Measurements from ENCODE around the gene MACROH2A1.

The MACROH2A1 gene

DNA sequence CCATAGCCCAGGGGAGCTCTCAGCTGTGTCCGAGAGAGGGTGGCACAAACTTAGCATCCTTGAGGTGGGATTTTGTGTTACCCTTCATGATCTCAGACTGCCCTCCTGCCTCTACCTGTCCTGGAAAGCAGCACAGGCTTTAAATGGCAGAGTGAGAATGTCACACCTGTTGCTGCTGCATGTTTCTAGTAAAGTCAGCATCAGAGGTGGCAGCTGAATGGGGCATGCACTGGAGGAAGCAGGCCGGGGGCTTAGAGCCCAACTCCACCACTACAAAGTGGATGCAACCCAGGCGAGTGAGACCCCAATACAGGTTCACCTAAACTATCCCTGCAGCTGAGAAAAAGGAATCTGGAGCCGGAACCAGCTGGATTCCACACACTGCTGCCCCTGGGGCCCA lies 51.6 kb downstream of the MACROH2A1 start:
- Histone ChIP-seq H3K4me1 (ENCODE audit: control insufficient read depth in 1 of 2, insufficient read depth in 1 of 2, low read depth in 1 of 2, low read length in 1 of 2) (no peaks in the 10 kb centered on the region), H3K9me3 (no peaks in the 10 kb centered on the region), H3K27me3 (no peaks in the 10 kb centered on the region), H3K4me3 (ENCODE audit: low read depth in 1 of 2, low read length in 1 of 2) (no peak overlapping the region), H3K27ac (no peak overlapping the region), H3K36me3 (peaks cover 88% of the 10 kb centered on the region)
- TF ChIP-seq, protein P1, sequence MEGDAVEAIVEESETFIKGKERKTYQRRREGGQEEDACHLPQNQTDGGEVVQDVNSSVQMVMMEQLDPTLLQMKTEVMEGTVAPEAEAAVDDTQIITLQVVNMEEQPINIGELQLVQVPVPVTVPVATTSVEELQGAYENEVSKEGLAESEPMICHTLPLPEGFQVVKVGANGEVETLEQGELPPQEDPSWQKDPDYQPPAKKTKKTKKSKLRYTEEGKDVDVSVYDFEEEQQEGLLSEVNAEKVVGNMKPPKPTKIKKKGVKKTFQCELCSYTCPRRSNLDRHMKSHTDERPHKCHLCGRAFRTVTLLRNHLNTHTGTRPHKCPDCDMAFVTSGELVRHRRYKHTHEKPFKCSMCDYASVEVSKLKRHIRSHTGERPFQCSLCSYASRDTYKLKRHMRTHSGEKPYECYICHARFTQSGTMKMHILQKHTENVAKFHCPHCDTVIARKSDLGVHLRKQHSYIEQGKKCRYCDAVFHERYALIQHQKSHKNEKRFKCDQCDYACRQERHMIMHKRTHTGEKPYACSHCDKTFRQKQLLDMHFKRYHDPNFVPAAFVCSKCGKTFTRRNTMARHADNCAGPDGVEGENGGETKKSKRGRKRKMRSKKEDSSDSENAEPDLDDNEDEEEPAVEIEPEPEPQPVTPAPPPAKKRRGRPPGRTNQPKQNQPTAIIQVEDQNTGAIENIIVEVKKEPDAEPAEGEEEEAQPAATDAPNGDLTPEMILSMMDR (IDR thresholded peaks at IDR 0.05): no peak

DNA sequence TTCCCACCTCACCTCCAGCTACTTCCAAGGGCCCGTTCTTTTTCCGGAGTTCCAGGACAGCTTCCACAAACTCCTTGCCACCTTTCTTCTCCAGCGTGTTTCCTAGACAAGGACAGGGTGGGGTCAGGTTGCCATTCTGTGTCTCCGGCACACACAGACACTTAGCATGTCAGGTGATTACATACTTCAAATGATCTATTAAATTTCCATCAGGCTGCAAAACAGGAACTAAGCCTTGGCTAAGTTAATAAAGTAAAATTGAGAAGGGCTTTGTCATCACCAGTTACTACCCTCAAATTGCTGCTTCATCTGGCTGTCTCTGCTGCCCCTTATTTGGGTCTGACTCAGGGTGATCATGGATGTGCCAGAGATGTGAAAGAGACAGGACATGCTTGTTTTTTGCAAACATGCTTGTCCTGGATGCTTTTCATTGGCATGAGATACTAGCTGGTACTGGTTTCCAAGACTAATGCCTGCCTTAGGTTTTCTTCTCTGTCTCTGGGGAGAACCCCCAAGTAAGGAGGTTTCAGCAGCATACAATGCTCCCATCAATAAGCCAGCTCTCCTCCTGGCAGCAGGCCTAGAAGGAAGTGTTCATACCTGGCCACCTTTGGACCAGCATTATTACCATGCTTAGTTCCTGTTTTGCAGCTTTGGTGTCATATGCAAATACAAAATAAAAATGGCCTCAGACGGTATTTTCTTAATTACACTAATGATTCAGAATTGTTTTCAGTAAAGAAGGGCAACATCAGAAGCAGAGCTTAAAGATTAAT lies 52.9 kb downstream of the MACROH2A1 start:
- H3K4me1 ChIP-seq (ENCODE audit: control insufficient read depth in 1 of 2, insufficient read depth in 1 of 2, low read depth in 1 of 2, low read length in 1 of 2): no peaks in the 10 kb centered on the region
- peaks cover 95% of the 10 kb centered on the region for H3K36me3 ChIP-seq
- no peak overlapping the region for H3K4me3 ChIP-seq (ENCODE audit: low read depth in 1 of 2, low read length in 1 of 2)
- no peaks in the 10 kb centered on the region for H3K27me3 ChIP-seq
- H3K9me3 ChIP-seq: no peaks in the 10 kb centered on the region
- TF ChIP-seq, protein P1 (IDR thresholded peaks at IDR 0.05): no peak
- peak overlapping the region; percentile 17 for H3K27ac ChIP-seq

DNA sequence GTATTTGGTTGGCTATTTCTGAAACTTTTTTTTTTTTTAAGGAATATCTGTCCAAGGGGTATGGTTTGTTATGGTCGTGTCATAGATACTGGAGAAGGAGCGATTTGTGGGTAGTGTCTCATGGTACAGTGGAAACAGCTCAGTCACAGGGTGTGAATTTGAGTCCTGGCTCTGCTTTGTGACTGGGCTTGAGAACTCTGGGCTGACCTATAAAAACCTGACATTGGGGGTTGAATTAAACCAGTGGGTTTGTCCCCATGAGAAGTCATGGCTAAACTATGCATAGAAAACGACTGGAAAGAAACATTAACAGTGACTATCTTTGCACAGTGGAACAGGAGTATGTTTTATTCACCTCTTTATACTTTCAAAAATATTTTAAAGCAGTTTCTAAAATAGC lies 54.7 kb downstream of the MACROH2A1 start:
- H3K4me3 ChIP-seq (ENCODE audit: low read depth in 1 of 2, low read length in 1 of 2): no peak overlapping the region
- peaks cover 95% of the 10 kb centered on the region for H3K36me3 ChIP-seq
- H3K27me3 ChIP-seq: no peaks in the 10 kb centered on the region
- H3K27ac ChIP-seq: no peak overlapping the region
- no peaks in the 10 kb centered on the region for H3K4me1 ChIP-seq (ENCODE audit: control insufficient read depth in 1 of 2, insufficient read depth in 1 of 2, low read depth in 1 of 2, low read length in 1 of 2)
- H3K9me3 ChIP-seq: no peaks in the 10 kb centered on the region
- TF ChIP-seq, protein P1 (IDR thresholded peaks at IDR 0.05): no peak

GRCh38 chr5:135343413-135343812 lies 55.6 kb downstream of the MACROH2A1 start:
- H3K36me3 ChIP-seq: peaks cover 99% of the 10 kb centered on the region
- H3K4me3 ChIP-seq (ENCODE audit: low read depth in 1 of 2, low read length in 1 of 2): no peak overlapping the region
- TF ChIP-seq, protein P1 (IDR thresholded peaks at IDR 0.05): no peak

DNA sequence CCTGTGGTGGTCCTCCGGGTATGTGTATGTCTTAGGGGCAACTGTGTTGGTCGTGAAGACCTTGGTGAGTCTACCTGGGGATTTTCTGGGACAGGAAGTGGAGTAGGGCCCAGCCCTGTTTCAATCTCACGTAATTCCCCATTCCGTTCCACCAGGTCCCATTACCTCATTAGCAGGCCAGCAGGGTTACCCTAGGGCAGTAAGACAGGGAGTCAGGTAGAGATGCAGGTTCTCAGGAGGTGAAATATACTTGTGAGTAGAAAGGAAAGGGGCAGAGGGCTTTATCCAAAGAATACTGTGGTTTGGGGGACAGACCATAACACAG lies 56.5 kb downstream of the MACROH2A1 start:
- no peak overlapping the region for H3K27ac ChIP-seq
- TF ChIP-seq, protein P1 (IDR thresholded peaks at IDR 0.05): no peak
- no peaks in the 10 kb centered on the region for H3K4me1 ChIP-seq (ENCODE audit: control insufficient read depth in 1 of 2, insufficient read depth in 1 of 2, low read depth in 1 of 2, low read length in 1 of 2)
- H3K27me3 ChIP-seq: no peaks in the 10 kb centered on the region
- H3K36me3 ChIP-seq: peaks cover 99% of the 10 kb centered on the region
- H3K4me3 ChIP-seq (ENCODE audit: low read depth in 1 of 2, low read length in 1 of 2): no peak overlapping the region
- no peaks in the 10 kb centered on the region for H3K9me3 ChIP-seq

More at GRCh38 chr5:135343413-135343812, 55.6 kb downstream of the MACROH2A1 start:
- H3K27me3 ChIP-seq: no peaks in the 10 kb centered on the region
- H3K27ac ChIP-seq: no peak overlapping the region
- no peaks in the 10 kb centered on the region for H3K9me3 ChIP-seq
- no peaks in the 10 kb centered on the region for H3K4me1 ChIP-seq (ENCODE audit: control insufficient read depth in 1 of 2, insufficient read depth in 1 of 2, low read depth in 1 of 2, low read length in 1 of 2)

Data from neutrophil (primary cell).